ENCODE results near the gene FBXW5. TPM values are rescaled to one million over a fixed set of nuclear protein-coding genes. Genes with fewer than 3 reads are reported as not detected.

The FBXW5 gene
- total RNA-seq, 1 experiment from 2014 or later = 40.4 TPM

- no peak for DNase-seq
- H3K27me3 ChIP-seq = no peaks in the 10 kb centered on the region; the same call in 1 of the 2 replicates
- no peaks in the 10 kb centered on the region for H3K9me3 ChIP-seq (replicated peaks)
- H3K27ac ChIP-seq = no peak overlapping the region
- no peak overlapping the region for H3K4me3 ChIP-seq
- H3K4me1 ChIP-seq = peaks cover 17% of the 10 kb centered on the region; the same call in 1 of the 2 replicates
- no peaks in the 10 kb centered on the region for H3K36me3 ChIP-seq
These were observed 37.2 kb upstream of the FBXW5 start for GRCh38 chr9:136981588-136982231.

DNA sequence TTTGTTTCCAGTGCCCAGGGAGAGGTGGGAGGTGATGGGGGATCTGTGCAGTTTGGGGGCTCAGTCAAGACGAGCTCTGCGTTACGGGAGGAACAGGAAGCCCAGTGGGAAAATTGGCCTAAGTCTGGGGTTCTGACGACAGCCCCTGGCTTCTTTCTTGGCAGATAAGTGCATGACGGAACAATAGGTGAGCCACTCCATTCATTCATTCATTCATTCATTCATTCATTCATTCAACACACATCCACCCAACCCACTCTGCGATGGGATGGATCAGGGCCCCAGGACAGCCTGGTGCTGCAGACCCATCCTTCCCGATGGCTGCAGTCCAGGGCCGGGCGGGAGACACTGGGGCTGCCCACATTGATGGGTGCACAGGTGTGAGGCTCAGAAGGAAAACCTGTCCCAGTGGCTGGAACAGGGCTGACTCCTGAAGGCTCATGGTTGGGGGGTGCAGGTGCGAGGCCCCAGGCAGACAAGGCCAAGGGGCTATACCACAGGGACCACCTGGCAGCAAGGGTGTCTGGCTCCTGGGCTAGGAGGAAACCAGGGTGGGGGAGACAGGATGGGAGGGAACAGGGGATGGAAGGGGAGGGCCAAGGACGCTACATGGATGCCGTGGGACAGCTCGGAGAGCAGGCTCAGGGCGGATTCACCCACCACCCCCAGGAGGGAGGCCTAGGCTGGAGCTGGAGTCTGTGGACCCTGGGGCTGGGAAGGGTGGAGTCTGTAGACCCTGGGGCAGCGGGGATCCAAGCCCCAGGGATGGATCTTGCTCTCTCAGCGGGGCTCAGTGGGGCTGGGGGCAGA is 36.3 kb upstream of the FBXW5 start:
- H3K9me3 ChIP-seq (replicated peaks) = no peaks in the 10 kb centered on the region
- H3K4me1 ChIP-seq = peaks cover 22% of the 10 kb centered on the region
- no peak for DNase-seq
- peaks cover 2% of the 10 kb centered on the region; the same call in 1 of the 2 replicates for H3K27me3 ChIP-seq
- H3K4me3 ChIP-seq = no peak overlapping the region
- H3K36me3 ChIP-seq = no peaks in the 10 kb centered on the region
- no peak overlapping the region for H3K27ac ChIP-seq

DNA sequence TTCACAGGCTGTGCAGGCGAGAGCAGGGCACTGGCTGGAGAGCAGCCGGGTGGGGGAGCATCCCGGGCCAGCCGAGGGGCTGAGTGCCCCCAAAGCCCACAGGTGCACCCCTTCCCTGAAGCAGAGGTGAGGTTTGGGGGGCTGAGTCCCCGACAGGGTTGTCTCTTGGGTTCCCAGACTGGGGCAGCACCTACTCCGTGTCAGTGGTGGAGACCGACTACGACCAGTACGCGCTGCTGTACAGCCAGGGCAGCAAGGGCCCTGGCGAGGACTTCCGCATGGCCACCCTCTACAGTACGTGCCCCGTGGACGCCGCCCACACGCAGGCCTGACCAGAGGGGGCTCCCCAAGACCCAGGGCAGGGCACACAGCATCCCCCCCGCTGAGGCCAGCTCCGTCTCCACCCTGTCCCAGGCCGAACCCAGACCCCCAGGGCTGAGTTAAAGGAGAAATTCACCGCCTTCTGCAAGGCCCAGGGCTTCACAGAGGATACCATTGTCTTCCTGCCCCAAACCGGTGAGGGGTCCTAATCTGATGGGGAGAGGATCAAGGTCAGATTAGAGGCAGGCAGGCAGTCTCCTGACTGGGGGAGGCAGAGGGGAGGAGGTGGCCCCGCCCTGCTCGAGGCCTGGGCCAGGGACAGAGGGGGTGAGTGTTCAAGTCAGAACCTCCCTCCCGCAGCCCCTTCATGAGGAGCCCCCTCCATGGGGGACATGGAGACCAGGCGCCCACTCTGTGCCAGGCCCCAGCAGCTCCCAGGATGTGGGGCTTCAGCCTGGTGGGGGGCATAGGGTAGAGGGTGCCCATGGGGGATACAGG is 35.4 kb upstream of the FBXW5 start:
- DNase-seq = no peak
- peaks cover 4% of the 10 kb centered on the region; the same call in 1 of the 2 replicates for H3K27me3 ChIP-seq
- no peaks in the 10 kb centered on the region for H3K9me3 ChIP-seq (replicated peaks)
- H3K4me1 ChIP-seq = peaks cover 24% of the 10 kb centered on the region
- no peaks in the 10 kb centered on the region for H3K36me3 ChIP-seq
- H3K4me3 ChIP-seq = no peak overlapping the region
- H3K27ac ChIP-seq = no peak overlapping the region

DNA sequence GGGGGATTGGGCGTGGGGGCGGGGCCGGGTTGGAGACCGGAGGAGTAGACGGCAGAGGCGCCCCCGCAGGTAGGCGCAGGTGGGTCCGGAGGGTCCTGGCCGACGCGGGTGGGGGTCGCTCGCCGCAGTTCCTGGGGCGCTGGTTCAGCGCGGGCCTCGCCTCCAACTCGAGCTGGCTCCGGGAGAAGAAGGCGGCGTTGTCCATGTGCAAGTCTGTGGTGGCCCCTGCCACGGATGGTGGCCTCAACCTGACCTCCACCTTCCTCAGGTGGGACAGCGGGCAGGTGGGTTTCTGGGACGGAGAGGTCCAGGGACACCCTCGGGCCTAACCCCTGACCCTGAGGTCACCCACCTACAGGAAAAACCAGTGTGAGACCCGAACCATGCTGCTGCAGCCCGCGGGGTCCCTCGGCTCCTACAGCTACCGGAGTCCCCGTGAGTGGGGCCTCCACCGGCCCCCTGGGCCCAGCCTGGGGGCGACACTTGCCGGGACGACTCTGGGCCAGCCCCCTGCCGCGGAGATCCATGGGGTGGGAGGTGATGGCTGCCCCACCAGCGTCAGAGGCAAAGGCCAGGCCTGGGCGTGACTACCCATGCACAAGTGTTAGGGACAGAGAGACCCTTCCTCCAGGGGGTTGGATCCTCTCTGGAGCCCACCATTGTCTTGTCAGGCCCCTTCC is 34.5 kb upstream of the FBXW5 start:
- no peak for DNase-seq
- H3K4me3 ChIP-seq = no peak overlapping the region
- H3K36me3 ChIP-seq = no peaks in the 10 kb centered on the region
- H3K9me3 ChIP-seq (replicated peaks) = no peaks in the 10 kb centered on the region
- peaks cover 24% of the 10 kb centered on the region for H3K4me1 ChIP-seq
- peaks cover 4% of the 10 kb centered on the region; the same call in 1 of the 2 replicates for H3K27me3 ChIP-seq
- H3K27ac ChIP-seq = no peak overlapping the region

- Histone ChIP-seq H3K36me3 (no peaks in the 10 kb centered on the region), H3K27ac (no peak overlapping the region), H3K4me1 (peaks cover 24% of the 10 kb centered on the region), H3K27me3 (peaks cover 6% of the 10 kb centered on the region), H3K4me3 (no peak overlapping the region), H3K9me3 (replicated peaks) (no peaks in the 10 kb centered on the region)
- DNase-seq = no peak
These were observed 33.7 kb upstream of the FBXW5 start for GRCh38 chr9:136978073-136978864.

DNA sequence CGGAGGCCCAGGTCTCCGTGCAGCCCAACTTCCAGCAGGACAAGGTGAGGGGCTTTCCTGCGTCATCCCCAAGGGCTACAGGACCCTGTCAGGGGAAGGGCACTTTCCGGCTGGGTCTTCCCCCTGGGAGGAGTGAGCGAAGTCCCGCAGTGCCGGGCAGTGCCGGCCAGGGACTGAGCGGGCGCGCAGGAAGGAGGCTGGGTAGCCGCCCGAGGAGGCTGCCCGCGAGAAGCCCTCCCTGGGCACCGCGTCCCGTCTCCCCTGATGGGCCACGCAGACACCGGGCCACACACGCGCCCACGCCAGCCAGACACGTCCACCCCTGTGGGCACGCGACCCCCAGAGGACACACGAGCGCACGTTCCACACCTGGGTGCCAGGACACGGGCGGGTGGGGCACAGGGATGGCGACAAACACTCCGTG is 33.1 kb upstream of the FBXW5 start:
- no peak for DNase-seq
- Histone ChIP-seq H3K4me1 (peaks cover 23% of the 10 kb centered on the region), H3K9me3 (replicated peaks) (no peaks in the 10 kb centered on the region), H3K27ac (no peak overlapping the region), H3K27me3 (peaks cover 12% of the 10 kb centered on the region), H3K4me3 (no peak overlapping the region), H3K36me3 (no peaks in the 10 kb centered on the region)

DNA sequence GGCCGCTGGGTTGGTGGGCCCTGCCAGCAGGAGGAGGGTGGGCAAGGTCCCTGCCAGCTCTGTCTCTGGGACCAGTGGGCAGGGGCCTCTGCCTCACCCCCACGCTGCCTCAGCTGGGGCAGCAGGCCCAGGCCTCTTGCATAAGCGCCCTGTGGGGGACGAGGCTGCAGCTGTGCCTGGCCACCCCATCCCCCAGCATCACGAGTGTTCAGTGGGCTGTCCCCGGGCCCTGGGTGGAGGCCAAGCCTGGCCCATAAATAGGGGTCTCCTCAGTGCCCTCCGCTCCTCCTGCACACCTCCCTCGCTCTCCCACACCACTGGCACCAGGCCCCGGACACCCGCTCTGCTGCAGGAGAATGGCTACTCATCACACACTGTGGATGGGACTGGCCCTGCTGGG is 32.7 kb upstream of the FBXW5 start, which contains the start of gene PTGDS:
Gene PTGDS, plus strand, starts transcription at position 282 of the 400 bp plus-strand sequence. Its CDS starts 75 bp downstream, at position 357.
- Histone ChIP-seq H3K4me1 (peaks cover 19% of the 10 kb centered on the region), H3K36me3 (no peaks in the 10 kb centered on the region), H3K27me3 (peaks cover 16% of the 10 kb centered on the region), H3K27ac (no peak within 1 kb of the TSS), H3K4me3 (no peak within 1 kb of the TSS), H3K9me3 (replicated peaks) (no peaks in the 10 kb centered on the region)
- DNase-seq = no peak

GRCh38 chr9:136975644-136976043 is 31.1 kb upstream of the FBXW5 start:
- peaks cover 7% of the 10 kb centered on the region for H3K4me1 ChIP-seq
- no peak overlapping the region for H3K4me3 ChIP-seq
- peak; percentile 63 to 68 for DNase-seq
- no peaks in the 10 kb centered on the region for H3K36me3 ChIP-seq
- no peaks in the 10 kb centered on the region for H3K9me3 ChIP-seq (replicated peaks)
- H3K27ac ChIP-seq = no peak overlapping the region
- H3K27me3 ChIP-seq = peaks cover 30% of the 10 kb centered on the region

DNA sequence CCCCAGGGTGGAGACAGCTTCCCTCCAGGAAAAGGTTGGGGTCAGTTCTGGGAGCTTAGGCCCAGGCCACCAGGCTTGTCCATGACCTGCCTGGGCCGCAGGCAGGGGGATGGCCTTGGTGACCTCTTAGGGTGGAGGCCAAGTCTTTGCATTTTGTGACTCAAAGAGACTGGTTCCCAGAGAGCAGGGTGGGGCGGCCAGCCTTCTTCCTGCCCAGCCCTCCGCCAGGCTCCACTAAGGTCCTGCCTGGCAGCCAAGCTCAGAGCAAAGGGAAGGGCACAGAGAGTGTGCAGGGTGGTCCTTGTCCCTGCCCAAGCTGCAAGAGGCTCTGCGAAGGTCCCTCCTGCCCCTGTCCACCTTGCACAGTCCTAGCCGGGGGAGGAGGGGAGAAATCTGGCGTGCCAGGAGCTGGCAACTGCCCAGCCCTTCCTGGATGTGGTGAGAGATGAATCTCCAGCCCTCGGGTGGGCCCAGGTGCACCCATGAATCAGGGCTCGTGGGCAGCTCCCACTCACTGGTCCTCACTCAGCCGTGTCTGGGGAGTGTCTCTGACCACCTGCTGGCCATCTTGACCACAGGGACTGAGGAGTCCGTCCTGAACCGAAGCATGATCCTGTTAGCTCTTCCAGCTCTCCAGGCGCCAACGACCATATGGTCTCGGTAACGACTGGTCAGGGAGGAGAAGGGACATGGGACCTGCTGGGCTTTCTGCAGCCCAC is 30.4 kb upstream of the FBXW5 start:
- no peak overlapping the region for H3K4me3 ChIP-seq
- no peak for DNase-seq

GRCh38 chr9:136973618-136974617 is 29.4 kb upstream of the FBXW5 start:
- Histone ChIP-seq H3K36me3 (no peaks in the 10 kb centered on the region), H3K4me3 (no peak overlapping the region), H3K27me3 (peaks cover 42% of the 10 kb centered on the region), H3K9me3 (replicated peaks) (no peaks in the 10 kb centered on the region), H3K27ac (no peak overlapping the region), H3K4me1 (peaks cover 7% of the 10 kb centered on the region)
- no peak for DNase-seq

More for the DNA sequence above, 30.4 kb upstream of the FBXW5 start:
- Histone ChIP-seq H3K4me1 (peaks cover 7% of the 10 kb centered on the region), H3K27ac (no peak overlapping the region), H3K36me3 (no peaks in the 10 kb centered on the region), H3K9me3 (replicated peaks) (no peaks in the 10 kb centered on the region), H3K27me3 (peaks cover 35% of the 10 kb centered on the region)

DNA sequence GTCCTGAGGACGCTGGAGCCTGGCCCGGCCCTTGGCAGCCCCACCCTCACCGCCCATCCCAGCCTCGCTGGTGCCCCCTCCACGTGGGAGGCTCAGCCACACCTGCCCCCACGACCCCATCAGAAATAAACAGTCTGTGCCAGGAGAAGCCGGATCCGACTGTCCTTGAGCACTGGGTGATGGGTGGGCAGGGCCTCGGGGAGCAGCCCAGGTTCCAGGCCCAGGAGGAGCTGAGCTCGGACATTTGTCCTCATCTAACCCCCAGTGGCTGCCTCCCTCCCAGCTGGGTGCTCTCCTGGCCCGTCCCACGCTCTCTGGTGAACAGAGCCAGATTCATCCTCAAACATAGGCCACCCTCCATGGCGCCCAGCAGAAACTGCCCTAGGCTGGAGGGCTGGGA is 28.2 kb upstream of the FBXW5 start:
- Histone ChIP-seq H3K36me3 (no peaks in the 10 kb centered on the region), H3K27ac (no peak overlapping the region), H3K4me3 (no peak overlapping the region), H3K4me1 (peaks cover 7% of the 10 kb centered on the region), H3K9me3 (replicated peaks) (no peaks in the 10 kb centered on the region), H3K27me3 (peaks cover 52% of the 10 kb centered on the region)
- no peak for DNase-seq

DNA sequence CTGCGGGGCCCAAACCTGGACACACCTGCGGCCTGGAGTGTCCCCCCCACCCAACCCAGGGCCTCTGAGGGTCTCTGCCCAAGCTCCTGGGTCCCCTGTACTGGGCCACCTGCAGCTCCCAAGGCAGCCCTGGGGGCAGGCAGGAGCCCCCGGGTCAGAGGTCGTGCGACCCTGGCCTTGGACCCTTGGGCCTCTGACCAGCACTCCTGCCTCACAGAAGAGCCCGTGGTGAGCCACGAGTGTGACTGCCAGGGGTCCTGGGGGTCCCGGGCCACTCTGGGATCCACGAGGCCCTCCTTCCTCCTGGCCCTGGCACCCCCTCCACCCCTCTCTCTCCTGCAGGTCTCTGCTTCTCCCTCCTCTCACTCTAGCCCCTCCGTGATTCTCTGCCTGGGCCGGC is 27.8 kb upstream of the FBXW5 start:
- no peak overlapping the region for H3K27ac ChIP-seq
- H3K36me3 ChIP-seq = no peaks in the 10 kb centered on the region
- H3K4me3 ChIP-seq = no peak overlapping the region
- DNase-seq = no peak
- H3K9me3 ChIP-seq (replicated peaks) = no peaks in the 10 kb centered on the region
- peaks cover 53% of the 10 kb centered on the region for H3K27me3 ChIP-seq
- H3K4me1 ChIP-seq = peaks cover 7% of the 10 kb centered on the region

All from SJCRH30 (cell line).